Measurements from ENCODE around the gene SH3TC1.

The SH3TC1 gene

GRCh38 chr4:8181844-8182243, 17.2 kb upstream of the SH3TC1 start:
- DNase-seq = no peak

- DNase-seq = no peak
These were observed 16.8 kb upstream of the SH3TC1 start for GRCh38 chr4:8182294-8182693.

DNA sequence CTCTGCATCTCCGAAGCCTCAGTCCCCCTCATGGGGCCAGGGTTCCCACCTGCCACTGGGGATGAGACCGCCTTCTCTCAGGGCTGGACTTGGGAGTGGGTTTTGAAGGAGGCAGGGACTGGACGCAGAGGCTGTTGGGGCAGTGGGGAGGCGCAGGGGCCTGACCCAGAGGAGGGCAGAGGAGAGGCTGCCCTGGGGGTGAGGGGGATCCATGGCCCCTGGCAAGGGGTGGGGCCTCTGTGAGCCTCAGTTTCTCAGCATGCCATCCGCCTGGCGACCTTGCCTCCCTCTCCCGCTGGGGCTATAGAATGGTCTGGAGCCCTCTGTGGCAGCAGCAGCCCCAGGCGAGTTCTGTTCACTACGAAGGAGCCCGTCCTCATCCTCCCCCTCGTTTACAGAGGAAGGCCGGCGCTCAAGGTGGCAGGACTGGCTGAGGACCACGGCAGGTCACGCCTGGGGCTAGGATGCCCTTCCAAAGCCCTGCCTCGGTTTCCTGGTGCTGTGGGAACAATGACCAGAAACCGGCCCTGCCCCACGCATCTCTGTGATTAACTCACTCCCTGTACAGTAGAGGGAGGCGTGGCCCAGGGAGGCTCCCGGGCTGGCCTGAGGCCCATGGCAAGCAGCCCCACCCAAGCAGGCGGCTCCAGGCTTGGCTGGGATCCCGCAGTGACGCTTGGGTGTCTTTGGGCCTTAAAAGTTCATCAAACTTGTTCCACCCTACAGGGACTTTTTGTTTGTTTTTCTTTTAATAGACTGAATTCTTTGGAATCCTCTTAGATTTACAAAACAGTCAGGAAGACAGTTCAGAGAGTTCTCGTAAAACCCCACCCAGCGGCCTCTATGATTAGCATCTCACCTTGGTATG, 16.0 kb upstream of the SH3TC1 start:
- DNase-seq = no peak

DNA sequence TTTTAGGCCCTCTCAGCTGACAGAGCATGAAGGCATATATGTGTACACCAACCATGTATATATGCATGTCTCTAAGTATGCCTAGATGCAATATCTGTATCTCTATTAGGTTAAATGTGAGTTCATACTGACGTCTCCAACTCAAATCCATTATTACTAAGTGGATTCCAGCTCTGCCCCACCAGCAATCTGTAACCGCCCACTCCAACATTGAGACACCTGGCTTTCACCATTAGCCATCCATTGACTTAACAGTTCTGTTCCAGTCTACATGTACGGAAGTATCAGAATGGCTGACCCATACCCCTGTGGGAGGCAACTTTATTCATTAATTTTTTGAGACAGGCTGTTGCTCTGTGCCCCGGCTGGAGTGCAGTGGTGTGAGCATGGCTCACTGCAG, 15.0 kb upstream of the SH3TC1 start:
- DNase-seq = no peak

- DNase-seq = no peak
These were observed 13.8 kb upstream of the SH3TC1 start for GRCh38 chr4:8185295-8185694.

- DNase-seq = no peak
These were observed 13.2 kb upstream of the SH3TC1 start for GRCh38 chr4:8185930-8186329.

DNA sequence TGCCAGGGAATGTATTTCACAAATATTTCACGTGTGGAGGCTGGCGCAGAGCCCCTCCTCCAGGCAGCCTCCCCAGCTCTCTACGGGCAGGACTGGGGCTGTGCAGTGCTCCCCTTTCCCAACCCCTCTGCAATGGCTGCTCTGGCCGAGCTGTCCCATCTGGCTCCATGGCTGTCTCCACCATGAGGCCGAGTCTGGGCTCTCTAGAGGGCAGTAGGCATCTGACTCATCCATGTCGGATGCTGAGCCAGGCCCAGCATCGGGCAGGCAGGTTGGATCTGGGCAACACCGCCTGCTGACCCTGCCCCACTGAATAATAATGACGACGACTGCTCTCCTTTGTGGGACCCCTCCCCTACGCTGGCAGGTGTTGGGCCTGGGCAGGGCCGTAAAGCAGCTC, 11.0 kb upstream of the SH3TC1 start:
- DNase-seq = no peak

DNA sequence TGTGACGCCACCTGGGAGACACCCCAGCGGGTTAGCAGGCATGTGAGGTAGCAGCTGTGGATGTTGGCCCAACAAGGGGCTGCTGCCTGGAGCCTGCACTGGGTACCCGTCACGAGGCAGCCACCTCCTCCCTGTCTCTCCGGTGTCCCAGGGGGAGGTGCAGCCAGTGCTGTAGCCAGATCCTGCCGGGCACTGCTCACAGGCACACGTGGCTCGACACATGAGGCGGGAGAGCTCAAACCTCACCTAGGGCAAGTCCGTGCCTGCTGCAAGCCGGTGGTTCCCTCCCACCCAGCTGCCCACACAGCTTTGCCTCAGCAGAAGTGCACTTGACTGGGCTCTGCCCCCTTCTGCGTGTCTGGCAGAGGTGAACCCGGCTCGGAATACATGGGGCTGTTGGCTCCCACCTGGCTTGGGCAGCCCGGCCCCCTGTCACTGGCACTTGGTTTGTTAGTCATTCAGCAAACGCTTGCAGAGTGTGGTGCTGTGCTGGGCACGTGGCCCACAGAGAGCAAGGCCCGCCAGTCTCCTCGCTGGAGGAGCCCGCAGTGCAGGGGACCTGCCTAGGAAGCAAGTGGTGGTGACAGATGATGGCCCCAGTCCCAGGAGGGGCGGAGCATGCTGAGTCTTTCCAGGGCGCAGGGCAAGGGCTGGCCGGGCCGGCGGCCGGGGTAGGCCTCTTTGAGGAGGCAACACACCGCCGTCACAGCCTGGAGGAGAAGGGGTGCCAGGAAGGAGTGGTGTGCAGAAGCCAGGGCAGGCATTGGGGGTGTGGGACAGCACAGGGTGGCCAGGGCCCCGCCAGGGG, 10.1 kb upstream of the SH3TC1 start:
- DNase-seq = no peak

DNA sequence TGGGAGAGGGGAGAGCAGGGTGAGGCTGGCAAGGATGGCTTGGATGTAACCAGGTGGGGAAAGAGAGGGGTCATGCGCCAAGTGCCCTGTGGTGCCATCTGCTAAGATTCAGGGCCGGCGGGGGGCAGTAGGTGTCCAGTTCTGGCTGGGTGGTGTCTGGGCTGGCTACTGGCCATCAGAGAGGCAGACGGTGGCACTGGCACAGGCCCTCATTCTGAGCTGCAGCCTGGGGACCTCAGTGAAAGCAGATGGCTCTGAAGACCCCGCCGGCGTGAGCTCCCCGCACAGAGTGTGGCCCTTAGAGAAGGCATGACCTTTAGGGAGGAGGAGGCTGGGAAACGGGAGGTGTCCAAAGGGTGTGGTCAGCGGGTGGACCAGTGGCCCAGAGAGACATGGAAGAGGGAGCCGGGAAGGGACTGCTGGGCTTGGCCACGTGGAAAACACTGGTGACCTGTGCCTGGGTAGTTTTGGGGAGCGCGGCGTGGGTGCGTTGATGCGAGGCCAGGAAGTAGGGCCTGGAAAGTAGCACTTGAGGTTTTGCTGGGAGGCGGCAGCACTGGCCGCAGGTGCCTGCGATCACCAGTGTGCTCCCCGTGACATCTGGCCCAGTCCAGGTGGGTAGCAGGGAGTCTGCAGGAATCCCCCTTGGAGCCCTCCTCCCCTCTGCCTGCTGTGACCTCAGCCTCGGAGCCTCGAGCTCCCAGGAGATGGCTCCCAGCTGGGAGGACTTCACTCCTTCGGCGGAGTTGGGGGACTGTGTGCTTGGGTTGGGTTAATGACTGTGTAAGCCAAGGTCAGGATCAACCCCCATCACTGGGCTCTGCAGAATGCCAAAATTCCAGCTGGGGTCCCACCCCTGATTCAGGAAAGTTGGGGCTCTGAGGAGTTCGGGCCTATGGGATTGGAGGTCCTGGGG, 9.3 kb upstream of the SH3TC1 start:
- no peak for DNase-seq

- no peak for DNase-seq
These were observed 7.8 kb upstream of the SH3TC1 start for GRCh38 chr4:8191136-8191747.

- DNase-seq = no peak
These were observed 6.0 kb upstream of the SH3TC1 start for GRCh38 chr4:8192748-8193738.

GRCh38 chr4:8194306-8195242, 4.5 kb upstream of the SH3TC1 start:
- DNase-seq = no peak

DNA sequence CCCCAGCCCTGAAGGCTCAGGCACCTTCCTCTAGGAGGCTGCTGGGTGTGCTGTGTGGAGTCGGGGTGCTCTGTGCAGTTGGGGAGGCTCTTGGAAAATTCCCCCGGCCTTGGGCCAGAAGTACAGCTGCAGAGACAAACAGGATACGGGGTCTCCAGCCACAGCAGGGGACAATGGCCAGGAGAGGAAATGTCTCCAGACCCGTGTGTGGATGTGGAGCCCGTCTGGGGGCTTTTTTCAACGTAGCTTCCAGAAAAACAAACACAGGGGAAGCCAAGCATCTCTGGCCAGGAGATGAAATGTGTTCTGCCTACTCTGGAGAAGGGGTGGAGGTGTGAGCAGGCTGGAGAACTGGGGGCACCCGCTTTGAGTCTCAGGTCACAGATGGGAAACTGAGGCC, 3.7 kb upstream of the SH3TC1 start:
- DNase-seq = no peak

DNA sequence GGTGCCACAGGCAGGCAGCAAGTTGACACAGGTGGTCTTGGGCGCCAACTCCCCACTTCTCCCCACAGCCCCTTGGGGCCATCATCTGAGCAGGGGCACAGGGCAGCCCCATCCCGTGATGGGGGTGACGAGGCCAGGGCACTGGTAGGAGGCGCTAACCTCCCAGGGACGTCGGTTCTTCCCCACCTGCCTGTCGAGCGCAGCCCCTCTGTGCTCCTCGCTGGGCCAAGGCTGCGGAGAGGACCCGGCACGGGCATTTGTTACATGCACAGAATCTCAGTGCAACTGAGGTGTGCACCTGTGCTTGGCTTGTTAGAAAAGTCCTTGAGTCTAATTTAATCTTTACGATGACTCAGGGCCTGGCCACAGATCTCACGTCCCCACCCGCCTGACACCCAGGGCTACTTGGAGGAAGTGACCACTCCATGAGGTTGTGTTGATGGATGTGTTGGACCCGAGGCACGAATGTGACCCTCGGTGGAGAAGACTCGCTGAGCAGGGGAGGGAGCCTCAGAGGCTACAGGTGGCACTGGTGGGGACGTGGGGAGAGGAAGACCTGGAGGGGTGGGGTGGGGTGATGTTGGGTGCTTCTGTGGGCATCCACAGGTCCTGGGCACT, 3.1 kb upstream of the SH3TC1 start:
- DNase-seq = no peak

GRCh38 chr4:8197521-8197920, 1.6 kb upstream of the SH3TC1 start:
- DNase-seq = no peak

DNA sequence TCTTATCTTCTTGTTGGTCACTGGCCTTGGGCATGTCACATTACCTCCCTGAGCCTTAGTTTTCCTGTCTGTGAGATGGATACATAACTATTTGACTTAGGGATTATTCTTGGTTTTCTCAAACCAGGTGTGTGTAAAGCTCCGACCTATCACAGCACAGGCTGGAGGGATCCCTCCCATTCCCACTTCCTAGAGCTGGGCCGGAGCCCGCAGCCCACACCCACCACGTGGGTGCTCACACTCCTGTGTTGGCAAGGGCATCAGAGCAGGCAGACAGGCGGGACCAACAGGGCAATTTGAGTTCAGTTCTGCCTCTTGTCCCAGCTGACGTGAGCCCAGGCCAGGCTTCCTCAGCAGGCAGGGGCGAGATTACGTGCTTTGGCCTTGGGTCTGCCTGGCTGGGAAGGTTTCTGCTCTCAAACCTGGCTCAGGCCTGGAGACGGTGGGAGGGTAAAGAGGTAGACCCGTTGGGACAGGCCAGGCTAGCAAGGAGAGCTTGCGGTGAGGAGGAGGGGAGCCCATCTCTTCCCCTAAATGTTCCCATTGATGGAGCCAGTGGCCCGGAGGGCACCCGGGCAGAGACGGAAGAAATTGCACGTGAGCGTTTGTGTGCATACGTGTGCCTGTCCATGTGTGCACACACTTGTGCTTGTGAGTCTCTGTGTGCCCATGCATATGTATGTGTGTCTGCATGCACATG, 734 bp upstream of the SH3TC1 start:
- DNase-seq = no peak

GRCh38 chr4:8199594-8200301, 658 bp downstream of the SH3TC1 start:
- DNase-seq = peak in 1 of 2 donors; percentile 16

GRCh38 chr4:8200302-8200975, 1.3 kb downstream of the SH3TC1 start:
- DNase-seq = peak in 1 of 2 donors; percentile 15
